ENCODE measurements around the gene OGDH.
"Not testable (repeated sequence)": the region's sequence is repeated elsewhere in the genome, so short reads cannot be mapped to it uniquely, and the experiment has no call there.

Gene OGDH

GRCh38 chr7:44696728-44697127, 90.3 kb downstream of the OGDH start:
- peaks cover 76% of the 10 kb centered on the region for H3K36me3 Mint-ChIP-seq (ENCODE audit: low read depth)
- no peak overlapping the region for H3K27ac Mint-ChIP-seq
- H3K9me3 Mint-ChIP-seq = peaks cover 4% of the 10 kb centered on the region
- H3K4me3 Mint-ChIP-seq = no peak overlapping the region
- no peaks in the 10 kb centered on the region for H3K4me1 Mint-ChIP-seq (ENCODE audit: low read depth)
- no peaks in the 10 kb centered on the region for H3K27me3 Mint-ChIP-seq (ENCODE audit: low read depth)
- no peak for DNase-seq (ENCODE audit: low spot score)

DNA sequence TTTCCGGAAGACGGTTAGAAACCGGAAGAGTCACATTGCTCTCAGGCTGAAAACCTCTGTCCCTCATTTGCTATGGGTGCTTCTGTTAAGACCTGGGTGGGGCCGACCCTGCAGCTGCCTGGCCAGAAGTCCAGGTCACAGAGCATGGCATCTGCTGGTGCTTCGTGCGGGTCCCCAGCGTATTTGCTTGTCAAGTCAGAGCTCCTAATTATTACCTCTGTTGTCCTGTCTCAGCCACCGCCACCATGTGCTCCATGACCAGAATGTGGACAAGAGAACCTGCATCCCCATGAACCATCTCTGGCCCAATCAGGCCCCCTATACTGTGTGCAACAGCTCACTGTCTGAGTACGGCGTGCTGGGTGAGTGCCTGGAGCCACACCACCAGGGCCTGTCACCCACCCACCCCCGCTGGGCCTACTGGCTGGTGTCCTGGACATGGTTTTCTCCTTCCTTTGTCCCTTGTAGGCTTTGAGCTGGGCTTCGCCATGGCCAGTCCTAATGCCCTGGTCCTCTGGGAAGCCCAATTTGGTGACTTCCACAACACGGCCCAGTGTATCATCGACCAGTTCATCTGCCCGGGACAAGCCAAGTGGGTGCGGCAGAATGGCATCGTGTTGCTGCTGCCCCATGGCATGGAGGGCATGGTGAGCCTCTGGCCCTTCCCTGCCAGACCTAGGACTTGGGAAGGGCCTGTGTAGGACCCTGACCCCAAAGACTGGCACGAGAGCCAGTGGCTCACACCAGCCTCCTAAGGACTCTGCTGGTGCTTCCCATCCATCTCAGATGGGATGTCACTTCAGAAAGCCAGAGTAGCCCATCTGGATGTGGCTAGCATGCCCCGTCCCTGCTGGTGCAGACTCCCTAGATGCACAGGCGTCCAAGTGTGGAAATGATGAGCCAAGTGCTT, 91.0 kb downstream of the OGDH start:
- Mint-ChIP-seq H3K27ac (no peak overlapping the region), H3K36me3 (ENCODE audit: low read depth) (peaks cover 77% of the 10 kb centered on the region), H3K9me3 (peaks cover 4% of the 10 kb centered on the region), H3K27me3 (ENCODE audit: low read depth) (no peaks in the 10 kb centered on the region), H3K4me1 (ENCODE audit: low read depth) (no peaks in the 10 kb centered on the region), H3K4me3 (no peak overlapping the region)
- DNase-seq (ENCODE audit: low spot score) = no peak

- H3K36me3 Mint-ChIP-seq (ENCODE audit: low read depth) = peaks cover 82% of the 10 kb centered on the region
- H3K4me1 Mint-ChIP-seq (ENCODE audit: low read depth) = no peaks in the 10 kb centered on the region
These were observed 91.7 kb downstream of the OGDH start for GRCh38 chr7:44698046-44698580.

DNA sequence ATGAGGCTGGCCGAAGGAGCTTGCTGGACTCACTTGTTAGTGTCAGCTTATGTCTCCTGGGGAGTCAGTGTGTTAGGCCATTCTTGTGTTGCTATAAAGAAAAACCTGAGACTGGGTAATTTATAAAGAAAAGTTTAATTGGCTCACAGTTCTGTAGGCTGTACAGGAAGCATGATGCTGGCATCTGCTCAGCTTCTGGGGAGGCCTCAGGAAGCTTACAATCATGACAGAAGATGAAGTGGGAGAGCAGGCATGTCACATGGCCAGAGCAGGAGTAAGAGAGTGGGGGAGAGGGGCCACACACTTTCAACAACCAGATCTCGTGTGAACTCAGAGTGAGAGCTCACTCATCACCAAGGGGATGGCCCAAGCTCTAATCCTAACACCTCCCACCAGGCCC, 93.2 kb downstream of the OGDH start:
- H3K36me3 Mint-ChIP-seq (ENCODE audit: low read depth) = peaks cover 79% of the 10 kb centered on the region
- not testable (repeated sequence) for H3K4me3 Mint-ChIP-seq; H3K9me3 Mint-ChIP-seq; H3K27me3 Mint-ChIP-seq (ENCODE audit: low read depth); H3K4me1 Mint-ChIP-seq (ENCODE audit: low read depth); DNase-seq (ENCODE audit: low spot score); H3K27ac Mint-ChIP-seq

More at GRCh38 chr7:44698046-44698580, 91.7 kb downstream of the OGDH start:
- no peak overlapping the region for H3K4me3 Mint-ChIP-seq
- peaks cover 4% of the 10 kb centered on the region for H3K9me3 Mint-ChIP-seq
- H3K27me3 Mint-ChIP-seq (ENCODE audit: low read depth) = no peaks in the 10 kb centered on the region
- no peak overlapping the region for H3K27ac Mint-ChIP-seq
- DNase-seq (ENCODE audit: low spot score) = no peak

DNA sequence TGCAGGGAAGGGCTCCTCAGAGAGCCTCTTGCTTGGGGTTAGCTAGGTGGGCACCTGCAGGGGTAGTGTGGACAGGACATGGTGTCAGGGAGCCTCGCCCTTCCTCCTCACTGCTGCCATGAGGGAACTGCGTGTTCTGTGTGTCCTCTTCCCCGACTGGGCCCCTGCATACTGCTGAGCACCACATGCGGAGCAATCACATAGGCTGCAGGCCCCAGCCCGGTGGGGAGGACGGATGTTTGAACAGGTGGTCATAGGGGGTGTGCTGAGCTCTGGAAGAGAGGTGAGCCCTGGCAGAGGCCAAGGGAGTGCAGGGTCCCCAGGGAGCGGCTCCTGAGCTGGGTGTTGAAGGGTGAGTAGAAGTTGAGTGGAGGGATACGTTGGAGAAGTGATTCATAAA, 93.9 kb downstream of the OGDH start:
- H3K36me3 Mint-ChIP-seq (ENCODE audit: low read depth) = peaks cover 78% of the 10 kb centered on the region
- DNase-seq (ENCODE audit: low spot score) = no peak
- H3K9me3 Mint-ChIP-seq = peaks cover 4% of the 10 kb centered on the region
- no peaks in the 10 kb centered on the region for H3K27me3 Mint-ChIP-seq (ENCODE audit: low read depth)
- no peaks in the 10 kb centered on the region for H3K4me1 Mint-ChIP-seq (ENCODE audit: low read depth)
- no peak overlapping the region for H3K4me3 Mint-ChIP-seq
- H3K27ac Mint-ChIP-seq = no peak overlapping the region

GRCh38 chr7:44703391-44703790, 97.0 kb downstream of the OGDH start:
- H3K27ac Mint-ChIP-seq; H3K4me1 Mint-ChIP-seq (ENCODE audit: low read depth); H3K9me3 Mint-ChIP-seq; DNase-seq (ENCODE audit: low spot score); H3K4me3 Mint-ChIP-seq; H3K27me3 Mint-ChIP-seq (ENCODE audit: low read depth): not testable (repeated sequence)
- peaks cover 58% of the 10 kb centered on the region for H3K36me3 Mint-ChIP-seq (ENCODE audit: low read depth)

DNA sequence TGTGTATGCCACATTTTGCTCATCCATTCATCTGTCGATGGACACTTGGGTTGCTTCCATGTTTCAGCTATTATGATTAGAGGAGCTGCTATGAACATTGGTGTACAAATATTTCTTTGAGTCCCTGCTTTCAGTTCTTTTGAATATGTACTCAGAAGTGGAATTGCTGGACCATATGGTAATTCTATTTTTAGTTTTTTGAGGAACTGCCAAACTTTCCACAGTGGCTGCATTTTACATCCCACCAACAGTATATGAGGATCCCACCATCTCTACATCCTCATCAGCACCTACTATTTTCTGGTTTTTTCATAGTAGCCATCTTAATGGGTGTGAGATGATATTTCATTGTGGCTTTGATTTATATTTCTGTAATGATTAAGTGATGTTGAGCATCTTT, 97.5 kb downstream of the OGDH start:
- no peak overlapping the region for H3K27ac Mint-ChIP-seq

GRCh38 chr7:44705434-44705833, 99.0 kb downstream of the OGDH start:
- no peaks in the 10 kb centered on the region for H3K27me3 Mint-ChIP-seq (ENCODE audit: low read depth)
- H3K27ac Mint-ChIP-seq = no peak overlapping the region
- DNase-seq (ENCODE audit: low spot score) = no peak
- no peaks in the 10 kb centered on the region for H3K9me3 Mint-ChIP-seq
- peaks cover 1% of the 10 kb centered on the region for H3K4me1 Mint-ChIP-seq (ENCODE audit: low read depth)
- peaks cover 45% of the 10 kb centered on the region for H3K36me3 Mint-ChIP-seq (ENCODE audit: low read depth)
- no peak overlapping the region for H3K4me3 Mint-ChIP-seq

More for the DNA sequence above, 97.5 kb downstream of the OGDH start:
- no peak overlapping the region for H3K4me3 Mint-ChIP-seq
- H3K27me3 Mint-ChIP-seq (ENCODE audit: low read depth) = no peaks in the 10 kb centered on the region
- H3K4me1 Mint-ChIP-seq (ENCODE audit: low read depth) = no peaks in the 10 kb centered on the region
- H3K36me3 Mint-ChIP-seq (ENCODE audit: low read depth) = peaks cover 55% of the 10 kb centered on the region
- peaks cover 4% of the 10 kb centered on the region for H3K9me3 Mint-ChIP-seq
- DNase-seq (ENCODE audit: low spot score) = no peak

DNA sequence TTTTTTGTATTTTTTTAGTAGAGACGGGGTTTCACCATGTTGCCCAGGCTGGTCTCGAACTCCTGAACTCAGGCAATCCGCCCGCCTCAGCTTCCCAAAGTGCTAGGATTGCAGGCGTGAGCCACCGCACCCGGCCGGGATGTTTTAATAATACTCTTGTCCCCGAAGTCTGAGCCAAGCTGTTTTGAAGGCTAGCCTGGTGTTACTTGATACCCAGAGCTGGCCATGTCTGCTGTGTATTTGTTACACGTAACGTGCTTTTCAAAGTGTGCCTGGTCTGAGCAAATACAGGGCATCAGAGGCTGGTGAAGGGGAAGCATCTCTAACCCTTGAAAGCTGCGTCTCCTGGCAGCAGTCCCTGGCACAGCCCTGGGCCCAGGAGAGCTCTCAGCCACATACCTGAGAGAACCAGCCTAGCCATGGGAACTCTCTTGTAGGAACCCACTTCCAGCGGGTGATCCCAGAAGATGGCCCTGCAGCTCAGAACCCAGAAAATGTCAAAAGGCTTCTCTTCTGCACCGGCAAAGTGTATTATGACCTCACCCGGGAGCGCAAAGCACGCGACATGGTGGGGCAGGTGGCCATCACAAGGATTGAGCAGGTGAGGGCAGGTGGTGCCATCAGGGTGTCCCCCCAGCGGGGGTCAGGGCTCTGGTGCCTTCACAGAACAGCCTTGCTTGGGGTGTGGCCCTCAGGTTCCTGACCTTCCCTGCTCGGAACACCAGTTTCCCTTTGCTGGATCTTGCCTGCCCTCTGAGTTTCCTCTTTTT, 100.5 kb downstream of the OGDH start:
- H3K9me3 Mint-ChIP-seq = no peaks in the 10 kb centered on the region
- H3K4me1 Mint-ChIP-seq (ENCODE audit: low read depth) = peaks cover 5% of the 10 kb centered on the region
- DNase-seq (ENCODE audit: low spot score) = no peak
- no peak overlapping the region for H3K4me3 Mint-ChIP-seq
- no peak overlapping the region for H3K27ac Mint-ChIP-seq
- peaks cover 30% of the 10 kb centered on the region for H3K36me3 Mint-ChIP-seq (ENCODE audit: low read depth)
- no peaks in the 10 kb centered on the region for H3K27me3 Mint-ChIP-seq (ENCODE audit: low read depth)

GRCh38 chr7:44707558-44708230, 101.3 kb downstream of the OGDH start:
- Mint-ChIP-seq H3K27me3 (ENCODE audit: low read depth) (no peaks in the 10 kb centered on the region), H3K27ac (no peak overlapping the region), H3K9me3 (no peaks in the 10 kb centered on the region), H3K36me3 (ENCODE audit: low read depth) (peaks cover 26% of the 10 kb centered on the region), H3K4me3 (no peak overlapping the region), H3K4me1 (ENCODE audit: low read depth) (peaks cover 6% of the 10 kb centered on the region)
- DNase-seq (ENCODE audit: low spot score) = no peak

DNA sequence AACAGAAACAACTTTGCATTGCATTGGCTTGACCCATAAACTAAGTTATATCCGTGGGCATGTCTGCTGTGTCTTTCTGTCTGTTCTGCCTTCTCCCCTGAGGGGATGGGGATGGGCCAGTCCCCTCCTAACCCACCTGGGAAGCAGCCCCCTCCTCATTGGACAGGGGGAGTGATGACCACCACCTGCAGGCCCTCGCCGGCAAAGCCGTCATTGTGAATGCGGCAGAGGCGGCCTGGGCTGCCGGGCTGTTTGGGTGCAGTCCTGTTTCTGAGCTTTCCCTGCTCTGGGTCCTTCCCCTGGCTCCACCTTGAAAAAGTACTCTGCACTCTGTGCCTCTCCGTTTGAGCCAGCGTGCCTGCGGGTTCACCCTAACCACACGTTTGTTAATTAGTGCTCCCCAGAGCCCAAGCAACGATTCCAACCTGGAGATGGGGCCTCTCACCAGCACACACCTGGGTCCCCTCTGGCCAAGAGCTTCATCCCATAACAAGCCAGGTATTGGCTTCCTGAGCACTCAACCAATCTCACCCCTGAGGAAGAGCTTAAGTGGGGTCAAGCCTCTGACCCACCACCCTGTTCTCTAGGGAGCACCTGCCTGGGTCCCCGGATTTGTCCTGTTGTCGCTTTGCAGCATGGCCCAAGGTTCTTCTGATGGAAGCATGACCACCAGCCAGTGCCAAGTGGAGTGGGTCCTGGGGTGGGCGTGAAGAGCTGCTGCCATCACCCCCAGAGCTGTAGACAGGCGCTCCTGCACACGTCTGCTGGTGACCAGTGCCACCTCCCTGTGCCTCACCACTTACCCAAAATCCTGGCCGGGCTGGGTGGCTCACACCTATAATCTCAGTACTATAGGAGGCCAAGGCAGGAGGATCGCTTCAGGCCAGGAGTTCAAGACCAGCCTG, 102.8 kb downstream of the OGDH start:
- H3K36me3 Mint-ChIP-seq (ENCODE audit: low read depth) = peaks cover 19% of the 10 kb centered on the region
- H3K27me3 Mint-ChIP-seq (ENCODE audit: low read depth) = no peaks in the 10 kb centered on the region
- H3K9me3 Mint-ChIP-seq = no peaks in the 10 kb centered on the region
- no peak overlapping the region for H3K27ac Mint-ChIP-seq
- peaks cover 6% of the 10 kb centered on the region for H3K4me1 Mint-ChIP-seq (ENCODE audit: low read depth)
- no peak for DNase-seq (ENCODE audit: low spot score)
- no peak overlapping the region for H3K4me3 Mint-ChIP-seq

GRCh38 chr7:44709945-44710596, 103.6 kb downstream of the OGDH start:
- peak overlapping the region; percentile 31 for H3K27ac Mint-ChIP-seq

More at GRCh38 chr7:44709945-44710596, 103.6 kb downstream of the OGDH start:
- Mint-ChIP-seq H3K36me3 (ENCODE audit: low read depth) (peaks cover 17% of the 10 kb centered on the region), H3K9me3 (no peaks in the 10 kb centered on the region), H3K27me3 (ENCODE audit: low read depth) (no peaks in the 10 kb centered on the region), H3K4me3 (no peak overlapping the region), H3K4me1 (ENCODE audit: low read depth) (peaks cover 6% of the 10 kb centered on the region)
- no peak for DNase-seq (ENCODE audit: low spot score)
